H9 (cell line): ENCODE results near the gene TSPAN31. TPM values are rescaled to one million over a fixed set of nuclear protein-coding genes. Genes with fewer than 3 reads are reported as not detected.

ENCODE experiments used
- DNase-seq: peaks from one replicate; pipeline ENCODE4 v3.0.0-alpha.2; 2017
- H2AFZ ChIP-seq: one replicate; pipeline ENCODE4 v1.6.1; 2013; ENCODE audit warnings: mild to moderate bottlenecking, low read length, control low read depth, moderate library complexity
- H2AK5ac ChIP-seq: 2 replicates; pipeline ENCODE4 v1.6.1; 2013; ENCODE audit warnings: low read length, control low read depth, mixed read lengths; ENCODE audit not compliant: insufficient read length
- H2BK120ac ChIP-seq: one replicate; pipeline ENCODE4 v1.6.1; 2013; ENCODE audit warnings: low read depth, mild to moderate bottlenecking, low read length, control low read depth, inconsistent platforms; ENCODE audit not compliant: poor library complexity, severe bottlenecking
- H2BK12ac ChIP-seq: 2 replicates; pipeline ENCODE4 v1.6.1; 2013; ENCODE audit warnings: low read length, control low read depth, mixed read lengths, low read depth; ENCODE audit not compliant: insufficient read length
- H2BK15ac ChIP-seq: 2 replicates; pipeline ENCODE4 v1.6.1; 2013; ENCODE audit warnings: low read depth, low read length, control low read depth
- H2BK20ac ChIP-seq: one replicate; pipeline ENCODE4 v1.6.1; 2013; ENCODE audit warnings: low read depth, mild to moderate bottlenecking, low read length, control low read depth, inconsistent platforms; ENCODE audit not compliant: poor library complexity, severe bottlenecking
- H2BK5ac ChIP-seq: 2 replicates; pipeline ENCODE4 v1.6.1; 2013; ENCODE audit warnings: low read length, control low read depth, mixed read lengths; ENCODE audit not compliant: insufficient read length
- H3K14ac ChIP-seq: 2 replicates; pipeline ENCODE4 v1.6.1; 2013; ENCODE audit warnings: low read length, control low read depth; ENCODE audit not compliant: insufficient read depth
- H3K18ac ChIP-seq: 2 replicates; pipeline ENCODE4 v1.6.1; 2013; ENCODE audit warnings: low read depth, mild to moderate bottlenecking, mixed read lengths, low read length, control low read depth; ENCODE audit not compliant: insufficient read length
- H3K23ac ChIP-seq: 2 replicates; pipeline ENCODE4 v1.6.1; 2013; ENCODE audit warnings: low read length, control low read depth, mixed read lengths, low read depth; ENCODE audit not compliant: insufficient read length
- H3K23me2 ChIP-seq: 2 replicates; pipeline ENCODE4 v1.6.1; 2013; ENCODE audit warnings: low read depth, mild to moderate bottlenecking, mixed read lengths, low read length, control low read depth; ENCODE audit not compliant: insufficient read length, poor library complexity, severe bottlenecking
- H3K27ac ChIP-seq: 2 replicates; pipeline ENCODE4 v1.5.1; 2013; ENCODE audit warnings: low read length, control low read depth, mixed read lengths, low read depth; ENCODE audit not compliant: insufficient read length
- H3K27me3 ChIP-seq: 2 replicates; pipeline ENCODE4 v1.6.1; 2013; ENCODE audit warnings: low read length, control low read depth, inconsistent platforms; ENCODE audit not compliant: insufficient read depth
- H3K4ac ChIP-seq: 2 replicates; pipeline ENCODE4 v1.6.1; 2013; ENCODE audit warnings: low read depth, mild to moderate bottlenecking, control low read depth, inconsistent platforms, low read length, moderate library complexity
- H3K4me1 ChIP-seq: 2 replicates; pipeline ENCODE4 v1.6.1; 2013; ENCODE audit warnings: low read length, control low read depth, inconsistent platforms; ENCODE audit not compliant: insufficient read depth
- H3K4me2 ChIP-seq: 2 replicates; pipeline ENCODE4 v1.6.1; 2013; ENCODE audit warnings: low read length, control low read depth, mixed read lengths; ENCODE audit not compliant: insufficient read length, insufficient read depth
- H3K56ac ChIP-seq: 2 replicates; pipeline ENCODE4 v1.6.1; 2013; ENCODE audit warnings: low read depth, mild to moderate bottlenecking, mixed read lengths, low read length, control low read depth; ENCODE audit not compliant: insufficient read length
- H3K79me1 ChIP-seq: 2 replicates; pipeline ENCODE4 v1.6.1; 2013; ENCODE audit warnings: low read depth, mild to moderate bottlenecking, moderate library complexity, low read length, control low read depth, inconsistent platforms; ENCODE audit not compliant: insufficient read depth, poor library complexity, severe bottlenecking
- H3K79me2 ChIP-seq: 2 replicates; pipeline ENCODE4 v1.6.1; 2013; ENCODE audit warnings: low read length, control low read depth, inconsistent platforms; ENCODE audit not compliant: insufficient read depth
- H3K9ac ChIP-seq: 2 replicates; pipeline ENCODE4 v1.6.1; 2013; ENCODE audit warnings: low read length, control low read depth, mixed read lengths; ENCODE audit not compliant: insufficient read length; ENCODE audit errors: extremely low read depth
- H3K9me3 ChIP-seq: one replicate; pipeline ENCODE4 v1.6.1; 2013; ENCODE audit warnings: low read depth, low read length, inconsistent platforms; ENCODE audit not compliant: control insufficient read depth
- H3T11ph ChIP-seq: one replicate; pipeline ENCODE4 v1.6.1; 2013; ENCODE audit warnings: mild to moderate bottlenecking, low read length, control low read depth, inconsistent platforms
- H4K20me1 ChIP-seq: one replicate; pipeline ENCODE4 v1.6.1; 2013; ENCODE audit not compliant: control insufficient read depth, insufficient read length, insufficient read depth
- H4K5ac ChIP-seq: 2 replicates; pipeline ENCODE4 v1.6.1; 2013; ENCODE audit warnings: low read depth, mild to moderate bottlenecking, mixed read lengths, low read length, control low read depth; ENCODE audit not compliant: insufficient read length
- H4K8ac ChIP-seq: replicated peaks from 2 replicates; pipeline ENCODE4 v1.6.1; 2013; ENCODE audit warnings: low read length, control low read depth, mixed read lengths, low read depth; ENCODE audit not compliant: insufficient read length
- H4K91ac ChIP-seq: 2 replicates; pipeline ENCODE4 v1.6.1; 2013; ENCODE audit warnings: low read depth, mild to moderate bottlenecking, moderate library complexity, mixed read lengths, low read length, control low read depth; ENCODE audit not compliant: insufficient read length
- H3K27ac Mint-ChIP-seq, 3 experiments: 2 replicates in 2 of 3; 3 replicates in 1 of 3; pipeline ENCODE4 v1.8.0; 2020 to 2021; ENCODE audit warnings: mixed read lengths in 3 of 3, mild to moderate bottlenecking in 1 of 3, moderate library complexity in 1 of 3
- H3K27me3 Mint-ChIP-seq: 2 replicates; pipeline ENCODE4 v1.8.0; 2021; ENCODE audit warnings: low read depth, mild to moderate bottlenecking, moderate library complexity, mixed read lengths
- H3K36me3 Mint-ChIP-seq, 3 experiments: 2 replicates in 2 of 3; 3 replicates in 1 of 3; pipeline ENCODE4 v1.8.0; 2020 to 2021; ENCODE audit warnings: low read depth in 3 of 3, mixed read lengths in 3 of 3; ENCODE audit not compliant: insufficient read depth in 1 of 3
- H3K4me1 Mint-ChIP-seq, 2 experiments: 2 replicates each; pipeline ENCODE4 v1.8.0; 2020; ENCODE audit warnings: mixed read lengths in 2 of 2
- H3K4me3 Mint-ChIP-seq, 2 experiments: 2 replicates in 1 of 2; 3 replicates in 1 of 2; pipeline ENCODE4 v1.8.0; 2020 to 2021; ENCODE audit warnings: mild to moderate bottlenecking in 2 of 2, mixed read lengths in 2 of 2, moderate library complexity in 1 of 2
- H3K9me3 Mint-ChIP-seq, 2 experiments: 2 replicates in 1 of 2; 3 replicates in 1 of 2; pipeline ENCODE4 v1.8.0; 2020; ENCODE audit warnings: mild to moderate bottlenecking in 2 of 2, mixed read lengths in 2 of 2, moderate library complexity in 1 of 2
- CTCF ChIP-seq: fragments of 200-600 bp; sonication (generic); conservative IDR thresholded peaks from 3 replicates; pipeline ENCODE4 v1.8.0; 2021; ENCODE audit warnings: antibody characterized with exemption, mild to moderate bottlenecking
- WGBS: extraction: QIAGEN DNeasy Blood & Tissue Kit; methylation state at CpG from one replicate; pipeline ENCODE4 v1.1.7; 2013; ENCODE audit warnings: missing lambda C conversion rate, low lambda C conversion rate, mixed read lengths; ENCODE audit not compliant: insufficient read length; ENCODE audit errors: extremely low coverage; 5-methylcytosine and 5-hydroxymethylcytosine counted together
- total RNA-seq: library from RNA; stranded (reverse); gene quantifications from 2 replicates; pipeline ENCODE4 v1.2.1, GENCODE V29; 2021

The TSPAN31 gene
- total RNA-seq, 1 experiment from 2014 or later: 20.0 TPM

- peaks cover 2% of the 10 kb centered on the region for H4K20me1 ChIP-seq
- H3K79me2 ChIP-seq: no peaks in the 10 kb centered on the region
- Mint-ChIP-seq H3K27ac (peak overlapping the region in 1 of 3 experiments; percentile 29; a peak in 1 of 7 replicates), H3K36me3 (no peaks in the 10 kb centered on the region), H3K9me3 (no peaks in the 10 kb centered on the region; a peak in 1 of 5 replicates), H3K4me3 (peak overlapping the region in 1 of 2 experiments; percentile 33; a peak in 1 of 5 replicates), H3K27me3 (peaks cover 98% of the 10 kb centered on the region), H3K4me1 (peaks cover 12 to 24% of the 10 kb centered on the region in 2 experiments)
- H3K18ac ChIP-seq: no peak overlapping the region
- DNase-seq: no peak
- no peak overlapping the region for H2AK5ac ChIP-seq
- H3K9ac ChIP-seq: no peak overlapping the region
- no peaks in the 10 kb centered on the region for H3K9me3 ChIP-seq
- H3K27me3 ChIP-seq: peaks cover 41% of the 10 kb centered on the region
- no peak overlapping the region for H3K56ac ChIP-seq
- H4K91ac ChIP-seq: no peak overlapping the region
- no peak overlapping the region for H2BK15ac ChIP-seq
- H3T11ph ChIP-seq: no peak overlapping the region
- H3K4me1 ChIP-seq: no peaks in the 10 kb centered on the region
- no peak overlapping the region for H4K8ac ChIP-seq
- no peak overlapping the region for H2BK12ac ChIP-seq
- H2BK5ac ChIP-seq: no peak overlapping the region
- H4K5ac ChIP-seq: no peak overlapping the region
- no peak overlapping the region for H3K4ac ChIP-seq
- H3K23me2 ChIP-seq: peaks cover 12% of the 10 kb centered on the region
- no peak overlapping the region for H3K4me2 ChIP-seq
- no peak overlapping the region for H3K23ac ChIP-seq
- no peak overlapping the region for H3K27ac ChIP-seq
- no peak overlapping the region for H2BK20ac ChIP-seq
- TF ChIP-seq CTCF: no peak
- no peak overlapping the region for H2BK120ac ChIP-seq
- WGBS: no CpG with 5 or more reads among the region's 11 CpGs
- H2AFZ ChIP-seq: no peak overlapping the region
- H3K79me1 ChIP-seq: no peaks in the 10 kb centered on the region
- H3K14ac ChIP-seq: no peak overlapping the region
These were observed 11.9 kb upstream of the TSPAN31 start for GRCh38 chr12:57732726-57733593.
